Astrocyte (in vitro differentiated cells and primary cell): ENCODE data around the gene ISG15.
A peak's percentile ranks its signal among the peaks of the same experiment; 100 is the strongest.

Experiments used
- CTCF ChIP-seq: IDR thresholded peaks from 2 replicates; pipeline ENCODE4 v1.5.1; 2011; ENCODE audit warnings: low read depth, mild to moderate bottlenecking, inconsistent platforms, low read length, moderate library complexity; ENCODE audit not compliant: insufficient read depth
- EZH2 ChIP-seq: IDR thresholded peaks from 2 replicates; pipeline ENCODE4 v1.6.1; 2012; ENCODE audit warnings: mild to moderate bottlenecking, low read length, inconsistent platforms; ENCODE audit not compliant: insufficient read depth

- TF ChIP-seq CTCF (peak; percentile 25), EZH2 (no peak)
Measured at GRCh38 chr1:983798-984475, 29.4 kb upstream of the ISG15 start.
